DOHH2 (cell line): ENCODE results near the gene TMC8.

Experiments used
- EZH2phosphoT487 ChIP-seq: fragments of 200-600 bp; sonication (generic); IDR thresholded peaks from 2 replicates; pipeline ENCODE4 v1.6.1; 2017; ENCODE audit warnings: borderline replicate concordance, mild to moderate bottlenecking, antibody characterized with exemption, low read length, moderate library complexity, mixed read lengths
- TF ChIP-seq, protein P1 (sequence below): fragments of 200-600 bp; sonication (generic); IDR thresholded peaks from one replicate; pipeline ENCODE4 v1.5.1; 2014; ENCODE audit warnings: antibody characterized with exemption, mild to moderate bottlenecking, low read depth, low read length; ENCODE audit not compliant: poor library complexity, severe bottlenecking

DNA sequence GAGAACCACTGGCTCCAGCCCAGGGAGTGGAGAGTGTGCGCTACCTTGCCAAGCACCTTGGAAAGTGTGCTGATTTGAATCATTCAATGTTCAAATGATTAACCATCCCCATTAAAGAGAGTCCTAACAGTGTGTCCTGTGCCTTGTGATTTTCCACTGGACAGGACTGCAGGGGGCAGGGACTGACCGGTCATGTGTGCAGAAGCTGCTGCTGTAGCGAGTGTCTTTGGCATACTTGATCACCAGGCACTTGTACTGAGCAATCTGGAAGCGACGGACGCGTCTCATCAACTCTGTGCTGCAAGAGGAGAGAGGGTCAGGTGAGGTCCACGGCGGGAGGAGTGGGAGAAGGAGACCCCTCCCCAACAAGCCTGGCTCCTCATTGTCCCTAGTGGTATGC is 54.3 kb downstream of the TMC8 start:
- TF ChIP-seq, protein P1, sequence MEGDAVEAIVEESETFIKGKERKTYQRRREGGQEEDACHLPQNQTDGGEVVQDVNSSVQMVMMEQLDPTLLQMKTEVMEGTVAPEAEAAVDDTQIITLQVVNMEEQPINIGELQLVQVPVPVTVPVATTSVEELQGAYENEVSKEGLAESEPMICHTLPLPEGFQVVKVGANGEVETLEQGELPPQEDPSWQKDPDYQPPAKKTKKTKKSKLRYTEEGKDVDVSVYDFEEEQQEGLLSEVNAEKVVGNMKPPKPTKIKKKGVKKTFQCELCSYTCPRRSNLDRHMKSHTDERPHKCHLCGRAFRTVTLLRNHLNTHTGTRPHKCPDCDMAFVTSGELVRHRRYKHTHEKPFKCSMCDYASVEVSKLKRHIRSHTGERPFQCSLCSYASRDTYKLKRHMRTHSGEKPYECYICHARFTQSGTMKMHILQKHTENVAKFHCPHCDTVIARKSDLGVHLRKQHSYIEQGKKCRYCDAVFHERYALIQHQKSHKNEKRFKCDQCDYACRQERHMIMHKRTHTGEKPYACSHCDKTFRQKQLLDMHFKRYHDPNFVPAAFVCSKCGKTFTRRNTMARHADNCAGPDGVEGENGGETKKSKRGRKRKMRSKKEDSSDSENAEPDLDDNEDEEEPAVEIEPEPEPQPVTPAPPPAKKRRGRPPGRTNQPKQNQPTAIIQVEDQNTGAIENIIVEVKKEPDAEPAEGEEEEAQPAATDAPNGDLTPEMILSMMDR, result no peak
- TF ChIP-seq EZH2phosphoT487, result no peak
